Gastroesophageal sphincter (tissue), 3 donors: ENCODE measurements around the gene TSSK1B.

Experiments
- EP300 ChIP-seq: sonication (generic); formaldehyde crosslinking; IDR thresholded peaks from one replicate; pipeline ENCODE4 v1.6.1; 2017; ENCODE audit warnings: antibody characterized with exemption, mild to moderate bottlenecking
- POLR2A ChIP-seq, 2 donors: fragments of 450-650 bp; IDR thresholded peaks; one replicate each; pipeline ENCODE4 v1.6.1; 2017; ENCODE audit warnings: antibody characterized with exemption in 2 of 2, mild to moderate bottlenecking in 2 of 2, moderate library complexity in 1 of 2
- POLR2AphosphoS5 ChIP-seq: sonication (generic); formaldehyde crosslinking; IDR thresholded peaks from one replicate; pipeline ENCODE4 v1.6.1; 2017; ENCODE audit warnings: antibody characterized with exemption
- TF ChIP-seq, protein P1 (sequence below), 4 experiments: fragments of 200-600 bp in 2 of 4; fragments of 450-650 bp in 2 of 4; sonication (generic) in 1 of 4; IDR thresholded peaks; one replicate each; pipeline ENCODE4 v1.5.1; 2017 to 2019; ENCODE audit warnings: antibody characterized with exemption in 4 of 4, mild to moderate bottlenecking in 2 of 4, moderate library complexity in 2 of 4

DNA sequence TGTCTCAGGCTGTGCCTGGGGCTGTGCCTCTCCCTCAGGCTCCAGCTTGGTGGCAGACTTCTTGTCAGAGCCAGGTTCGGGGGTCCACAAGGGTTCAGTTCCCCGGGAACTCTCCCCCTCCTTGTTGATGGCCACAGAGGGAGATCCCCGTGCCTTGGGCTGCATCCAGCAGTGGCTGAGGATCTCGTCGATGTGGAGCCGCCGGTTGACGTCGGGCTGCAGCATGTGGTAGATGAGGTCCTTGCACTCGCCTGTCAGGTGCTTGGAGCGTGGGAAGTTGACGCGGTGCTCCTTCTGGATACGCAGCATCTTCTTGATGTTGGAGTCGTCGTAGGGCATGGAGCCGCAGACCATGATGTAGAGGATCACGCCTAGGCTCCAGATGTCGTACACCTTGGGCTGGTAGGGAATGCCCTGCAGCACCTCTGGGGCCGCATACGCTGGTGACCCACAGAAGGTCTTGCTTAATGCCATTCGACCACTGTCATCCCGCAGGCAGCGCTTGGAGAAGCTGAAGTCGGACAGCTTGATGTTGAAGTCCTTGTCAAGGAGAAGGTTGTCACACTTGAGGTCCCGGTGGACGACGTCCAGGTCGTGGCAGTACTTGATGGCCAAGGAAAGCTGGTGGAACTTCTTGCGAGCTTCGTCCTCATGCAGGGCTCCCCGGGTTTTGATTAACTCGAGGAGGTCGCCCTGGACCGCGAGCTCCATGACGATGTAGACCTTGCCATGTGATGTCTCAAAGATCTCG is 752 bp downstream of the TSSK1B start:
- TF ChIP-seq POLR2A (IDR thresholded peaks at IDR 0.05): no peak
- TF ChIP-seq, protein P1, sequence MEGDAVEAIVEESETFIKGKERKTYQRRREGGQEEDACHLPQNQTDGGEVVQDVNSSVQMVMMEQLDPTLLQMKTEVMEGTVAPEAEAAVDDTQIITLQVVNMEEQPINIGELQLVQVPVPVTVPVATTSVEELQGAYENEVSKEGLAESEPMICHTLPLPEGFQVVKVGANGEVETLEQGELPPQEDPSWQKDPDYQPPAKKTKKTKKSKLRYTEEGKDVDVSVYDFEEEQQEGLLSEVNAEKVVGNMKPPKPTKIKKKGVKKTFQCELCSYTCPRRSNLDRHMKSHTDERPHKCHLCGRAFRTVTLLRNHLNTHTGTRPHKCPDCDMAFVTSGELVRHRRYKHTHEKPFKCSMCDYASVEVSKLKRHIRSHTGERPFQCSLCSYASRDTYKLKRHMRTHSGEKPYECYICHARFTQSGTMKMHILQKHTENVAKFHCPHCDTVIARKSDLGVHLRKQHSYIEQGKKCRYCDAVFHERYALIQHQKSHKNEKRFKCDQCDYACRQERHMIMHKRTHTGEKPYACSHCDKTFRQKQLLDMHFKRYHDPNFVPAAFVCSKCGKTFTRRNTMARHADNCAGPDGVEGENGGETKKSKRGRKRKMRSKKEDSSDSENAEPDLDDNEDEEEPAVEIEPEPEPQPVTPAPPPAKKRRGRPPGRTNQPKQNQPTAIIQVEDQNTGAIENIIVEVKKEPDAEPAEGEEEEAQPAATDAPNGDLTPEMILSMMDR (IDR thresholded peaks at IDR 0.05): no peak
- TF ChIP-seq POLR2AphosphoS5: no peak
- TF ChIP-seq EP300: no peak
